MM.1S (cell line): Measurements from ENCODE around the gene KCNMA1.

Experiments
- CTCF ChIP-seq: fragments of 300-600 bp; sonication (generic); IDR thresholded peaks from 2 replicates; pipeline ENCODE4 v1.5.1; 2016; ENCODE audit warnings: antibody characterized with exemption, low read length, mixed read lengths
- EZH2 ChIP-seq: fragments of 300-600 bp; sonication (generic); optimal IDR thresholded peaks from 2 replicates; pipeline ENCODE3; 2017; ENCODE audit warnings: low read depth, mild to moderate bottlenecking, antibody characterized with exemption, low read length, mixed read lengths

DNA sequence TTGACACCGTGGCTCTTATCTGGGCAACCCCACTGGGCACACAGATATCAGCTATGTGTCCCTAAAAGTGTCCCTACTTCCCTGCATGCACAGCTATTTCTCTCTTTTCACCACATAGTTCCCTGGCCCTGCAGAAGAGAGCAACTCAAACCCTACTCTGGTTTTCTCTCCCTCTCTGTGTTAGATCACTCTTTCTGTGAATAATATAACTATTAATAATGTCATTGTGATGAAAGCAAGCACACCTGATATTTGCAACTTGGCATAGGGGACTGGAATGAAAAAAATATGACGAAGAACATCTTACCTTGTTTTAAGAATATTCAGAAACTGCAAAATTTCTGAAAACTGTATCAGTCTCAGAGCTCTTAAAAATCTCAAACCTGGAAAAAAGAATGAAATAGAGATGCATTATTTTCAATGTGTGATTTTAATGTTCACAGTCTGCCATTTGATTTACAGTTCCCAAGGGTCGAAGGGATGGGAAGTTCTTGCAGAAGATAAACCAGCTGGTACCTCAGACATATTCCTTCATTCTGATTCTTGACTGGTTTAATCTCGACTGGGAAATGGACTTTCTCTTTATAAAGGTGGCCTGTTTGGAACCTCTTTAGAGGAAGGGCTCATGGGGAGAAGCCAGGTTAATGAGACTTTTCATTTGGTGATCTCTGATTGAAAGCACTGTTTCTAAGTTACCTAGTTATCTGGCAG lies 516.8 kb downstream of the KCNMA1 start:
- TF ChIP-seq CTCF (no peak), EZH2 (no peak)
